Liver (tissue), 9 donors: ENCODE data around the gene HRG. TPM values are rescaled to one million over a fixed set of nuclear protein-coding genes. Genes with fewer than 3 reads are reported as not detected.

Experiments used
- DNase-seq: peaks from one replicate; pipeline ENCODE4 v3.0.0-alpha.2; 2017; ENCODE audit warnings: low spot score
- H3K27ac ChIP-seq, 2 donors: one replicate each; pipeline ENCODE4 v1.7.0; 2013; ENCODE audit warnings: inconsistent platforms in 2 of 2, low read length in 2 of 2, control low read depth in 1 of 2, low read depth in 1 of 2, mild to moderate bottlenecking in 1 of 2
- H3K27me3 ChIP-seq, 4 donors: one replicate each; pipeline versions ENCODE4 v1.6.1 to v1.7.0; 2013; ENCODE audit warnings: low read length in 3 of 4, inconsistent platforms in 1 of 4, mild to moderate bottlenecking in 1 of 4, moderate library complexity in 1 of 4; ENCODE audit not compliant: control insufficient read depth in 4 of 4, insufficient read depth in 4 of 4
- H3K36me3 ChIP-seq, 4 donors: one replicate each; pipeline versions ENCODE4 v1.6.1 to v1.7.0; 2013; ENCODE audit warnings: low read length in 3 of 4, mild to moderate bottlenecking in 3 of 4, low read depth in 1 of 4, moderate library complexity in 1 of 4; ENCODE audit not compliant: control insufficient read depth in 4 of 4, insufficient read depth in 3 of 4
- H3K4me1 ChIP-seq, 4 donors: one replicate each; pipeline versions ENCODE4 v1.6.1 to v1.7.0; 2013; ENCODE audit warnings: low read length in 3 of 4, mild to moderate bottlenecking in 3 of 4, moderate library complexity in 1 of 4; ENCODE audit not compliant: control insufficient read depth in 4 of 4, insufficient read depth in 4 of 4
- H3K4me3 ChIP-seq, 3 donors: one replicate each; pipeline versions ENCODE4 v1.6.1 to v1.7.0; 2013; ENCODE audit warnings: low read length in 3 of 3, control low read depth in 1 of 3, low read depth in 1 of 3, mild to moderate bottlenecking in 1 of 3
- H3K9ac ChIP-seq, 2 donors: one replicate each; pipeline ENCODE4 v1.7.0; 2013; ENCODE audit warnings: low read length in 2 of 2, mild to moderate bottlenecking in 2 of 2, moderate library complexity in 2 of 2, control low read depth in 1 of 2, low read depth in 1 of 2
- H3K9me3 ChIP-seq, 4 donors: one replicate each; pipeline versions ENCODE4 v1.6.1 to v1.7.0; 2013; ENCODE audit warnings: low read length in 3 of 4; ENCODE audit not compliant: control insufficient read depth in 4 of 4
- FOXA1 ChIP-seq: IDR thresholded peaks from 2 replicates; pipeline ENCODE4 v1.6.1; 2016; ENCODE audit warnings: antibody characterized with exemption
- GABPA ChIP-seq, 2 donors: IDR thresholded peaks in 1 of 2; conservative IDR thresholded peaks in 1 of 2; 2 replicates each; pipeline ENCODE4 v1.6.1; 2016; ENCODE audit warnings: antibody characterized with exemption in 2 of 2, mild to moderate bottlenecking in 1 of 2, moderate library complexity in 1 of 2
- HNF4G ChIP-seq: IDR thresholded peaks from 2 replicates; pipeline ENCODE4 v1.6.1; 2016; ENCODE audit warnings: antibody characterized with exemption
- JUND ChIP-seq, 2 donors: IDR thresholded peaks; 2 replicates each; pipeline ENCODE4 v1.6.1; 2016; ENCODE audit warnings: antibody characterized with exemption in 2 of 2
- NR2F2 ChIP-seq: IDR thresholded peaks from 2 replicates; pipeline ENCODE4 v1.6.1; 2016; ENCODE audit warnings: antibody characterized with exemption
- RAD21 ChIP-seq, 2 donors: IDR thresholded peaks; 2 replicates each; pipeline ENCODE4 v1.6.1; 2016; ENCODE audit warnings: antibody characterized with exemption in 2 of 2, mild to moderate bottlenecking in 2 of 2
- SP1 ChIP-seq: IDR thresholded peaks from 2 replicates; pipeline ENCODE4 v1.6.1; 2018; ENCODE audit warnings: antibody characterized with exemption, mild to moderate bottlenecking
- WGBS: extraction: QIAGEN DNeasy Blood & Tissue Kit; methylation state at CpG from one replicate; pipeline ENCODE4 v1.1.7; 2013; 5-methylcytosine and 5-hydroxymethylcytosine counted together
- polyA plus RNA-seq, 2 donors: library from polyadenylated mRNA; stranded (reverse) in 1 of 2; unstranded in 1 of 2; fragments of 200-250 nt in 1 of 2; fragments of >200 nt in 1 of 2; fragmentation: Nextera tagmentation in 1 of 2; extraction: Ambion mirVana in 1 of 2; gene quantifications; one replicate each; pipeline versions ENCODE4 v1.2.1 to v1.2.3, GENCODE V29; 2013 to 2015
- total RNA-seq, 2 donors: library from RNA; depleted of rRNA; stranded (reverse); fragments of >200 nt; gene quantifications; one replicate each; pipeline ENCODE4 v1.2.3, GENCODE V29; 2014
- TF ChIP-seq, protein P1 (sequence below): IDR thresholded peaks from 2 replicates; pipeline ENCODE4 v1.6.1; 2016; ENCODE audit warnings: antibody characterized with exemption
- TF ChIP-seq, protein P2 (sequence below): fragments of 150-350 bp; IDR thresholded peaks from 2 replicates; pipeline ENCODE4 v1.5.1; 2017; ENCODE audit warnings: improper control_type of control experiment, low read depth, low read length; ENCODE audit not compliant: missing input control
- TF ChIP-seq, protein P3 (sequence below): IDR thresholded peaks from 2 replicates; pipeline ENCODE4 v1.6.1; 2016; ENCODE audit warnings: antibody characterized with exemption, mild to moderate bottlenecking
- TF ChIP-seq, protein P4 (sequence below): IDR thresholded peaks from 2 replicates; pipeline ENCODE4 v1.6.1; 2016; ENCODE audit warnings: antibody characterized with exemption
- donor health status: healthy.
- donor health status: healthy.
- donor health status: healthy.
- donor health status: healthy.
- donor health status: healthy.

HRG gene
- total and polyA plus RNA-seq, 4 donors, result 41.8 to 837 (median 227) TPM

DNA sequence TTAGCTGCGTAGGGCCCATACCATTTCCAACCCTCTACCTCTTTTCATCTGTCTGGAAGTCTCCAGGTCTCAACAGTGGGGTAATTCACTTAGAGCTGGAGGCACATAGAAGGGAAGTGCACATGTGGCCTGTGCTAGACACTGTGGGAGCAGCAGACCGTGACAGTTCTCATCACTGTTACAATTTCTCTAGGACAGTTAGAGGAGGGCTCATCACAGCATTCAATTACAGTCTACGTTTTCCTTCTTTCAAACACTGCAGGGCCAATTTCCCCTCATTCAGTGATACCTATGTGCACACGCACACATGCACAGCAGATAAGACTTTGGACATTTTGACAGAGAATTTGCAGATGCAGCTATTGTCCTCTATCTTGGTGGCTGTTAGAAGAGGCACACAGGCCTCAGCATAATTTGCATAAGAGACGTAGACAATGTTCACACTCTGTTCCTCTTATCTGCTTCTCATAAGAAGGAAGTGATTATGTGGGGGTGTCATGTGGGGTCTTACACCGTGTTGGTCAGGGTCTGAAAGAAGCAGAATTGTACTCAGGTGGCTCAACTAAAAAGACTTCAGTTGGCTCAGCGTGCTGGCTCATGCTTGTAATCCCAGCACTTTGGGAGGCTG, 12.6 kb upstream of the HRG start:
- peak overlapping the region in 2 of 3 donors; percentile 20 to 32 for H3K4me3 ChIP-seq
- peaks cover 3 to 43% (median 34%) of the 10 kb centered on the region in 4 donors for H3K36me3 ChIP-seq
- DNase-seq, result no peak
- H3K9ac ChIP-seq, result no peak overlapping the region
- H3K4me1 ChIP-seq, result no peaks in the 10 kb centered on the region
- 76% methylated on average over 7 of the region's 7 CpGs for WGBS
- H3K27ac ChIP-seq, result no peak overlapping the region
- TF ChIP-seq GABPA (IDR thresholded peaks at IDR 0.05 in 1 of 2, conservative IDR thresholded peaks at IDR 0.05 in 1 of 2), result no peak
- TF ChIP-seq, protein P1, sequence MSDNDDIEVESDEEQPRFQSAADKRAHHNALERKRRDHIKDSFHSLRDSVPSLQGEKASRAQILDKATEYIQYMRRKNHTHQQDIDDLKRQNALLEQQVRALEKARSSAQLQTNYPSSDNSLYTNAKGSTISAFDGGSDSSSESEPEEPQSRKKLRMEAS, result no peak
- TF ChIP-seq JUND (IDR thresholded peaks at IDR 0.05), result no peak
- no peak for TF ChIP-seq NR2F2
- no peak for TF ChIP-seq RAD21 (IDR thresholded peaks at IDR 0.05)
- TF ChIP-seq, protein P2, sequence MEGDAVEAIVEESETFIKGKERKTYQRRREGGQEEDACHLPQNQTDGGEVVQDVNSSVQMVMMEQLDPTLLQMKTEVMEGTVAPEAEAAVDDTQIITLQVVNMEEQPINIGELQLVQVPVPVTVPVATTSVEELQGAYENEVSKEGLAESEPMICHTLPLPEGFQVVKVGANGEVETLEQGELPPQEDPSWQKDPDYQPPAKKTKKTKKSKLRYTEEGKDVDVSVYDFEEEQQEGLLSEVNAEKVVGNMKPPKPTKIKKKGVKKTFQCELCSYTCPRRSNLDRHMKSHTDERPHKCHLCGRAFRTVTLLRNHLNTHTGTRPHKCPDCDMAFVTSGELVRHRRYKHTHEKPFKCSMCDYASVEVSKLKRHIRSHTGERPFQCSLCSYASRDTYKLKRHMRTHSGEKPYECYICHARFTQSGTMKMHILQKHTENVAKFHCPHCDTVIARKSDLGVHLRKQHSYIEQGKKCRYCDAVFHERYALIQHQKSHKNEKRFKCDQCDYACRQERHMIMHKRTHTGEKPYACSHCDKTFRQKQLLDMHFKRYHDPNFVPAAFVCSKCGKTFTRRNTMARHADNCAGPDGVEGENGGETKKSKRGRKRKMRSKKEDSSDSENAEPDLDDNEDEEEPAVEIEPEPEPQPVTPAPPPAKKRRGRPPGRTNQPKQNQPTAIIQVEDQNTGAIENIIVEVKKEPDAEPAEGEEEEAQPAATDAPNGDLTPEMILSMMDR, result no peak
- TF ChIP-seq, protein P3, sequence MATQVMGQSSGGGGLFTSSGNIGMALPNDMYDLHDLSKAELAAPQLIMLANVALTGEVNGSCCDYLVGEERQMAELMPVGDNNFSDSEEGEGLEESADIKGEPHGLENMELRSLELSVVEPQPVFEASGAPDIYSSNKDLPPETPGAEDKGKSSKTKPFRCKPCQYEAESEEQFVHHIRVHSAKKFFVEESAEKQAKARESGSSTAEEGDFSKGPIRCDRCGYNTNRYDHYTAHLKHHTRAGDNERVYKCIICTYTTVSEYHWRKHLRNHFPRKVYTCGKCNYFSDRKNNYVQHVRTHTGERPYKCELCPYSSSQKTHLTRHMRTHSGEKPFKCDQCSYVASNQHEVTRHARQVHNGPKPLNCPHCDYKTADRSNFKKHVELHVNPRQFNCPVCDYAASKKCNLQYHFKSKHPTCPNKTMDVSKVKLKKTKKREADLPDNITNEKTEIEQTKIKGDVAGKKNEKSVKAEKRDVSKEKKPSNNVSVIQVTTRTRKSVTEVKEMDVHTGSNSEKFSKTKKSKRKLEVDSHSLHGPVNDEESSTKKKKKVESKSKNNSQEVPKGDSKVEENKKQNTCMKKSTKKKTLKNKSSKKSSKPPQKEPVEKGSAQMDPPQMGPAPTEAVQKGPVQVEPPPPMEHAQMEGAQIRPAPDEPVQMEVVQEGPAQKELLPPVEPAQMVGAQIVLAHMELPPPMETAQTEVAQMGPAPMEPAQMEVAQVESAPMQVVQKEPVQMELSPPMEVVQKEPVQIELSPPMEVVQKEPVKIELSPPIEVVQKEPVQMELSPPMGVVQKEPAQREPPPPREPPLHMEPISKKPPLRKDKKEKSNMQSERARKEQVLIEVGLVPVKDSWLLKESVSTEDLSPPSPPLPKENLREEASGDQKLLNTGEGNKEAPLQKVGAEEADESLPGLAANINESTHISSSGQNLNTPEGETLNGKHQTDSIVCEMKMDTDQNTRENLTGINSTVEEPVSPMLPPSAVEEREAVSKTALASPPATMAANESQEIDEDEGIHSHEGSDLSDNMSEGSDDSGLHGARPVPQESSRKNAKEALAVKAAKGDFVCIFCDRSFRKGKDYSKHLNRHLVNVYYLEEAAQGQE, result no peak
- no peak for TF ChIP-seq FOXA1
- TF ChIP-seq HNF4G, result no peak
- no peaks in the 10 kb centered on the region for H3K27me3 ChIP-seq
- peaks cover 0 to 33% (median 9%) of the 10 kb centered on the region in 4 donors for H3K9me3 ChIP-seq

DNA sequence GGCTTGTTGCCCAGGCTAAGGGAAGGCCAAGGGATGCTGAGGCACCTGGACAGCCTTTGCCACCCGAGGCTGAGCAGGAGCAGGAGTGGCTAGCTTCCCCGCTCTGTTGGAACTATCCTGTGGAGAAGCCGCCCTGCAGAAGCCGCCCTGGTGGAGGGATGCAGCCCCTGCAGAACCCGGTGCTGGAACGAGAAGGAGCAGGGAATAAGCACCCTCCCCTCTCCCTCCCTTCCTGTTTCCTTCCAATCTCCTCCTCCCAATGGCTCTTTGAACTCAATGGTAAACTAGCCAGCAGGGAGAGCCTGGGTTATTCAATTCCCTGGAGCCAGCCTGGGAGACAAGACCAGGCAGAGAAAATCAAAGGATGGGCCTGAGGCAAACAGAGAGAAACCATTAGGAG, 11.8 kb upstream of the HRG start:
- H3K27ac ChIP-seq, result no peak overlapping the region
- no peak overlapping the region for H3K9ac ChIP-seq
- no peak overlapping the region for H3K4me3 ChIP-seq
- 79% methylated on average over 6 of the region's 6 CpGs for WGBS
- H3K36me3 ChIP-seq, result peaks cover 3 to 38% (median 29%) of the 10 kb centered on the region in 4 donors
- DNase-seq, result no peak
- TF ChIP-seq JUND (IDR thresholded peaks at IDR 0.05), result no peak
- TF ChIP-seq, protein P1, result no peak
- TF ChIP-seq, protein P4, sequence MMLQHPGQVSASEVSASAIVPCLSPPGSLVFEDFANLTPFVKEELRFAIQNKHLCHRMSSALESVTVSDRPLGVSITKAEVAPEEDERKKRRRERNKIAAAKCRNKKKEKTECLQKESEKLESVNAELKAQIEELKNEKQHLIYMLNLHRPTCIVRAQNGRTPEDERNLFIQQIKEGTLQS, result no peak
- no peak for TF ChIP-seq SP1
- no peaks in the 10 kb centered on the region for H3K27me3 ChIP-seq
- no peaks in the 10 kb centered on the region for H3K4me1 ChIP-seq
- H3K9me3 ChIP-seq, result peaks cover 0 to 33% (median 9%) of the 10 kb centered on the region in 4 donors
